HEK293 (cell line): Measurements from ENCODE around the gene ABCC3.

Experiments used
- CTCF ChIP-seq: fragments of 450-650 bp; formaldehyde crosslinking; IDR thresholded peaks from 2 replicates; pipeline ENCODE4 v1.5.1; 2016; ENCODE audit warnings: missing biosample characterization, missing genetic modification characterization
- SCRT1 ChIP-seq: fragments of 450-650 bp; formaldehyde crosslinking; IDR thresholded peaks from 2 replicates; pipeline ENCODE4 v1.5.1; 2016; ENCODE audit warnings: missing biosample characterization, missing genetic modification characterization, borderline replicate concordance
- SP2 ChIP-seq: fragments of 450-650 bp; formaldehyde crosslinking; IDR thresholded peaks from 2 replicates; pipeline ENCODE4 v1.5.1; 2016; ENCODE audit warnings: missing biosample characterization, missing genetic modification characterization
- TCF7L2 ChIP-seq: IDR thresholded peaks from 2 replicates; pipeline ENCODE4 v1.6.1; 2011; ENCODE audit warnings: low read depth, mild to moderate bottlenecking, inconsistent platforms, low read length, moderate library complexity, borderline replicate concordance
- ZBTB26 ChIP-seq: fragments of 450-650 bp; formaldehyde crosslinking; optimal IDR thresholded peaks from 2 replicates; pipeline ENCODE3; 2016; ENCODE audit warnings: missing biosample characterization, mild to moderate bottlenecking, missing genetic modification characterization
- ZNF169 ChIP-seq: fragments of 450-650 bp; formaldehyde crosslinking; IDR thresholded peaks from 2 replicates; pipeline ENCODE4 v1.5.1; 2016; ENCODE audit warnings: missing biosample characterization, missing genetic modification characterization
- ZNF211 ChIP-seq: fragments of 450-650 bp; formaldehyde crosslinking; IDR thresholded peaks from 2 replicates; pipeline ENCODE4 v1.5.1; 2016; ENCODE audit warnings: low read depth, missing biosample characterization, missing genetic modification characterization
- ZNF266 ChIP-seq: fragments of 450-650 bp; formaldehyde crosslinking; IDR thresholded peaks from 2 replicates; pipeline ENCODE4 v1.5.1; 2016; ENCODE audit warnings: missing biosample characterization, missing genetic modification characterization, low read depth
- ZNF311 ChIP-seq: fragments of 450-650 bp; formaldehyde crosslinking; IDR thresholded peaks from 2 replicates; pipeline ENCODE4 v1.5.1; 2017; ENCODE audit warnings: missing biosample characterization, missing genetic modification characterization, borderline replicate concordance
- ZNF362 ChIP-seq: fragments of 450-650 bp; formaldehyde crosslinking; IDR thresholded peaks from 2 replicates; pipeline ENCODE4 v1.5.1; 2016; ENCODE audit warnings: missing biosample characterization, missing genetic modification characterization

- no peak for TF ChIP-seq CTCF (tag by site-specific recombination)
- no peak for TF ChIP-seq ZBTB26
- TF ChIP-seq SCRT1 (tag by site-specific recombination) = no peak
- TF ChIP-seq TCF7L2 = no peak
- no peak for TF ChIP-seq ZNF266
- TF ChIP-seq ZNF362 (tag by site-specific recombination) = no peak
- TF ChIP-seq ZNF169 (tag by site-specific recombination) = no peak
- no peak for TF ChIP-seq ZNF211 (tag by site-specific recombination)
- no peak for TF ChIP-seq SP2 (tag by site-specific recombination)
- no peak for TF ChIP-seq ZNF311
Measured at GRCh38 chr17:50645748-50646682, 11.3 kb downstream of the ABCC3 start.
